ENCODE data around the gene RAB3A. TPM values are rescaled to one million over a fixed set of nuclear protein-coding genes. Genes with fewer than 3 reads are reported as not detected.

Gene RAB3A
- total and polyA plus RNA-seq, 9 of the 15 experiments (the other 6 are each of a cell fraction or from before 2014, with no cell fraction given): 0.17 to 5.1 (median 0.90) TPM; not detected in 1

GRCh38 chr19:18194181-18194530 lies 9.7 kb downstream of the RAB3A start:
- no TSS peak for BruUV-seq (replicated peaks)
- POLR2A ChIA-PET: interaction anchor here (0.6 to 2.3 kb wide), 3 partner anchors 11 to 861 kb away, joined by 3 to 11 read pairs (median 5); no protein-coding TSS in a partner anchor
- H3K9me3 ChIP-seq (replicated peaks; ENCODE audit: control insufficient read depth, insufficient read depth, low read depth, low read length): no peaks in the 10 kb centered on the region
- CTCF ChIA-PET (ENCODE audit: low intra/inter-chr PET ratio): no interaction called here
- no peaks in the 10 kb centered on the region for H3K27me3 ChIP-seq (ENCODE audit: control insufficient read depth in 2 of 2, insufficient read depth in 2 of 2, low read length in 2 of 2)
- no peaks in the 10 kb centered on the region for H3K9me1 ChIP-seq (ENCODE audit: control insufficient read depth, insufficient read depth, low read length)
- peak overlapping the region; percentile 80; the same call in 2 of the 3 replicates for H3K27ac ChIP-seq (ENCODE audit: extremely low read depth, low read depth, low read length)
- H4K20me1 ChIP-seq (replicated peaks; ENCODE audit: control insufficient read depth, insufficient read depth, low read length): peaks cover 6% of the 10 kb centered on the region; the same call in 1 of the 2 replicates
- peak; percentile 42 for FAIRE-seq
- H2AFZ ChIP-seq (ENCODE audit: low read depth, low read length): peak overlapping the region; percentile 67; the same call in 1 of the 2 replicates
- H3K36me3 ChIP-seq (ENCODE audit: control insufficient read depth, insufficient read depth, low read length): peaks cover 39% of the 10 kb centered on the region; the same call in 2 of the 3 replicates
- no peak for ATAC-seq
- WGBS (ENCODE audit: insufficient coverage, low coverage, missing lambda C conversion rate): 6% methylated on average over 12 of the region's 12 CpGs
- peak overlapping the region; percentile 89 for H3K4me3 ChIP-seq
- DNase-seq (ENCODE audit: extremely low read depth in 1 of 4, low spot score in 3 of 4): no peak
- in situ Hi-C loops (cut with MboI) (no loop called here), intact Hi-C loops (cut with micrococcal nuclease) (no loop called here)
- peak overlapping the region; percentile 69 to 96 for H3K9ac ChIP-seq (ENCODE audit: insufficient read depth in 1 of 2, low read depth in 2 of 2, low read length in 2 of 2)
- peaks cover 17 to 43% of the 10 kb centered on the region in 2 experiments; a peak in 4 of 5 replicates for H3K4me1 ChIP-seq (replicated peaks in 1 of 2; ENCODE audit: control insufficient read depth in 2 of 2, insufficient read depth in 2 of 2, low read length in 2 of 2)
- H3K79me2 ChIP-seq (ENCODE audit: control insufficient read depth, insufficient read depth, low read length): peaks cover 18% of the 10 kb centered on the region
- H3K4me2 ChIP-seq (ENCODE audit: insufficient read depth, low read length): peak overlapping the region; percentile 94
- TF ChIP-seq ZNF282 (CRISPR knock-in tag; IDR thresholded peaks at IDR 0.05) (no peak), RFX1 (IDR thresholded peaks at IDR 0.05) (no peak), BACH1 (tag; IDR thresholded peaks at IDR 0.05) (no peak), ZNF24 (IDR thresholded peaks at IDR 0.05) (no peak), ZC3H8 (IDR thresholded peaks at IDR 0.05) (no peak), AFF4 (CRISPR knock-in tag; IDR thresholded peaks at IDR 0.05) (no peak), ZBTB7A (IDR thresholded peaks at IDR 0.05; ENCODE audit: borderline replicate concordance, control insufficient read depth, low read depth, low read length) (0 out of 2 replicates have a peak, but pooled peaks have one; percentile 5), HNRNPUL1 (IDR thresholded peaks at IDR 0.05; ENCODE audit: low read length) (no peak), ZNF778 (CRISPR knock-in tag; IDR thresholded peaks at IDR 0.05) (no peak), SIN3A (IDR thresholded peaks at IDR 0.05; ENCODE audit: borderline replicate concordance in 2 of 2, control insufficient read depth in 1 of 2, low read depth in 2 of 2, low read length in 2 of 2) (peak; percentile 20 to 67; a peak in 2 of 4 replicates)
- TF ChIP-seq, protein P1, sequence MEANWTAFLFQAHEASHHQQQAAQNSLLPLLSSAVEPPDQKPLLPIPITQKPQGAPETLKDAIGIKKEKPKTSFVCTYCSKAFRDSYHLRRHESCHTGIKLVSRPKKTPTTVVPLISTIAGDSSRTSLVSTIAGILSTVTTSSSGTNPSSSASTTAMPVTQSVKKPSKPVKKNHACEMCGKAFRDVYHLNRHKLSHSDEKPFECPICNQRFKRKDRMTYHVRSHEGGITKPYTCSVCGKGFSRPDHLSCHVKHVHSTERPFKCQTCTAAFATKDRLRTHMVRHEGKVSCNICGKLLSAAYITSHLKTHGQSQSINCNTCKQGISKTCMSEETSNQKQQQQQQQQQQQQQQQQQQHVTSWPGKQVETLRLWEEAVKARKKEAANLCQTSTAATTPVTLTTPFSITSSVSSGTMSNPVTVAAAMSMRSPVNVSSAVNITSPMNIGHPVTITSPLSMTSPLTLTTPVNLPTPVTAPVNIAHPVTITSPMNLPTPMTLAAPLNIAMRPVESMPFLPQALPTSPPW (CRISPR knock-in tag; IDR thresholded peaks at IDR 0.05): no peak
- TF ChIP-seq, protein P2, sequence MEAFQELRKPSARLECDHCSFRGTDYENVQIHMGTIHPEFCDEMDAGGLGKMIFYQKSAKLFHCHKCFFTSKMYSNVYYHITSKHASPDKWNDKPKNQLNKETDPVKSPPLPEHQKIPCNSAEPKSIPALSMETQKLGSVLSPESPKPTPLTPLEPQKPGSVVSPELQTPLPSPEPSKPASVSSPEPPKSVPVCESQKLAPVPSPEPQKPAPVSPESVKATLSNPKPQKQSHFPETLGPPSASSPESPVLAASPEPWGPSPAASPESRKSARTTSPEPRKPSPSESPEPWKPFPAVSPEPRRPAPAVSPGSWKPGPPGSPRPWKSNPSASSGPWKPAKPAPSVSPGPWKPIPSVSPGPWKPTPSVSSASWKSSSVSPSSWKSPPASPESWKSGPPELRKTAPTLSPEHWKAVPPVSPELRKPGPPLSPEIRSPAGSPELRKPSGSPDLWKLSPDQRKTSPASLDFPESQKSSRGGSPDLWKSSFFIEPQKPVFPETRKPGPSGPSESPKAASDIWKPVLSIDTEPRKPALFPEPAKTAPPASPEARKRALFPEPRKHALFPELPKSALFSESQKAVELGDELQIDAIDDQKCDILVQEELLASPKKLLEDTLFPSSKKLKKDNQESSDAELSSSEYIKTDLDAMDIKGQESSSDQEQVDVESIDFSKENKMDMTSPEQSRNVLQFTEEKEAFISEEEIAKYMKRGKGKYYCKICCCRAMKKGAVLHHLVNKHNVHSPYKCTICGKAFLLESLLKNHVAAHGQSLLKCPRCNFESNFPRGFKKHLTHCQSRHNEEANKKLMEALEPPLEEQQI (IDR thresholded peaks at IDR 0.05): no peak
- TF ChIP-seq, protein P3, sequence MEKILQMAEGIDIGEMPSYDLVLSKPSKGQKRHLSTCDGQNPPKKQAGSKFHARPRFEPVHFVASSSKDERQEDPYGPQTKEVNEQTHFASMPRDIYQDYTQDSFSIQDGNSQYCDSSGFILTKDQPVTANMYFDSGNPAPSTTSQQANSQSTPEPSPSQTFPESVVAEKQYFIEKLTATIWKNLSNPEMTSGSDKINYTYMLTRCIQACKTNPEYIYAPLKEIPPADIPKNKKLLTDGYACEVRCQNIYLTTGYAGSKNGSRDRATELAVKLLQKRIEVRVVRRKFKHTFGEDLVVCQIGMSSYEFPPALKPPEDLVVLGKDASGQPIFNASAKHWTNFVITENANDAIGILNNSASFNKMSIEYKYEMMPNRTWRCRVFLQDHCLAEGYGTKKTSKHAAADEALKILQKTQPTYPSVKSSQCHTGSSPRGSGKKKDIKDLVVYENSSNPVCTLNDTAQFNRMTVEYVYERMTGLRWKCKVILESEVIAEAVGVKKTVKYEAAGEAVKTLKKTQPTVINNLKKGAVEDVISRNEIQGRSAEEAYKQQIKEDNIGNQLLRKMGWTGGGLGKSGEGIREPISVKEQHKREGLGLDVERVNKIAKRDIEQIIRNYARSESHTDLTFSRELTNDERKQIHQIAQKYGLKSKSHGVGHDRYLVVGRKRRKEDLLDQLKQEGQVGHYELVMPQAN (IDR thresholded peaks at IDR 0.05; ENCODE audit: borderline replicate concordance): no peak
